G401.6 (cell line): ENCODE measurements around the gene NTF4.
"Not testable (repeated sequence)": the region's sequence is repeated elsewhere in the genome, so short reads cannot be mapped to it uniquely, and the experiment has no call there.

ENCODE experiments used
- FAIRE-seq: peaks from 2 replicates; lab custom pipeline; 2012; peaks lifted over from hg19 to GRCh38; lab: Jason Lieb, UNC

Gene NTF4

GRCh38 chr19:49020342-49020741 lies 44.3 kb downstream of the NTF4 start:
- FAIRE-seq: no peak

GRCh38 chr19:49019242-49019932 lies 45.2 kb downstream of the NTF4 start:
- no peak for FAIRE-seq

DNA sequence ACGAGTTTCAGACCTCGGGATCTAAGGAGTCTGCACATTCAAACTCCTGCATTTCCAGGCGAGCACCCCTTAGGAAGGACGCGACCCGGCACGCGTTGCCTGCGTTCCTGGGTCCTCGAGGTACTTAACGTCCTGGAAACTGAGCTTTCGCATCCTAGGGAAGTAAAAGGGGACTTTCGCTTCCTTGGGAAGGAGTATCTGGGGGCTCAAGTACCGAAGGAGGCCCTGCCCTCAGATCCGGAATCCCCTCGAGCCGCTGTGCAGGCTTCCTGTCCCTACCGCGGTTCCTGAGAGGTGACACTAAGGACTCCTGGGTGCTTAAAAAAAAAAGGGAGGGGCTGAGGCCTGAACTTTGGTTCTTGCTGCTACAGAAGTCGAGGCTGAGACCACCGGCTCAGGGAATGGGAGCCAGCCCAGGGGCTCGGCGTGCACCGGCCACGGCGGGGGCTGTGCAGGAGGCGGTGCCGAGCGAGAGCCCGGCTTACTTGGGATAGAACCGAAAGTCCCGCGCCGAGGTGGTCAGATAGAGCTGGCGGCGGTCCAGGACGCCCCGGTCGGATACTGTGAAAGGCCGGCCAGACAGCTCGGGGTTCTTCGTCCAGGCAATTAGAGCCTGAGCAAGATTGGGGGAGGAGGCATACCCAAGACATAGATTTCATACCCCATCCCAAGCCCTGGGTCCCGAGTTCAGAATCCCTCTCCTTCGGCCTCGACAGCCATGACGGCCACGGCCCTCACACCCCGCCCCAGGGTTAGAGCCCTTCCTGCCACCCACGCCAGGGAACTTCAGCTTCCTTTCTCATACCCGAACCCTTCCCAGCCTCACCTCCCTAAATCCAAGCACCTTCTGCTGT lies 46.0 kb downstream of the NTF4 start:
- FAIRE-seq: not testable (repeated sequence)

GRCh38 chr19:49017666-49018351 lies 46.8 kb downstream of the NTF4 start:
- no peak for FAIRE-seq

- FAIRE-seq: no peak
Observed at GRCh38 chr19:49017041-49017665, 47.5 kb downstream of the NTF4 start, which contains the start of gene LHB. LHB (minus strand) TSS chr19:49017091; CDS start chr19:49017081, 10 bp downstream.

GRCh38 chr19:49016067-49016839 lies 48.4 kb downstream of the NTF4 start:
- FAIRE-seq: no peak

DNA sequence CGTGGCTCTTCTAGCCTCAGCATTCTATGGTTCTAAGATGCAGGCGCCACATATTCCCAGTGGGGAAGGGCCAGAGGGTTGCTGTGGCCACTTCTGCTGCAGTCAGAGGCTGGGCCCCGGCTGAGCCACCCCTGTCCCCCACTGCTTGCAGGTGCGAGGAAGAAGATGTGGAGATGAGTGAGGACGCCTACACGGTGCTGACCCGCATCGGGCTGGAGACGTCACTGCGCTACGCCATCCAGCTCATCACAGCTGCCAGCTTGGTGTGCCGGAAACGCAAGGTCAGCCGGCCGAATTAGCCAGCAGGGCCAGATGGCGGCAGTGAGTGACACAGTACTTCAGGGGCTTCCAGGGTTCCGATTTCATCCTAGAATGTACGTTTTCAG lies 49.8 kb downstream of the NTF4 start:
- no peak for FAIRE-seq

GRCh38 chr19:49014123-49014869 lies 50.3 kb downstream of the NTF4 start:
- no peak for FAIRE-seq

DNA sequence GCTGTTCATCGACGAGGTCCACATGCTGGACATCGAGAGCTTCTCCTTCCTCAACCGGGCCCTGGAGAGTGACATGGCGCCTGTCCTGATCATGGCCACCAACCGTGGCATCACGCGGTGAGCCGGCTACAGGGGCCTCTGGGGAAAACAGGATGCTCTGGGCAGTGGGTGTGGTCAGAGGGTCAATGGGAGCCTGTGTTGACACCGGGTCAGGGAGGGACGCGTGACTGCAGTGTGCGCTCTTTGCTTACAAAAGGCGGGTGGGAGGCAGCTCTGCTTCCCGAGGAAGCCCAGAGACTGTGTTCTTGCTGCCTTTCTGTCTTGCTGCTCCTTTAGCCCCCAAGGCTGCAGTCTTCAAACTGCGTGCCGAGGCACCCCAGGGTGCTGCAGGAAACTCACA lies 53.4 kb downstream of the NTF4 start:
- FAIRE-seq: no peak
